ENCODE results near the gene PNMA6A.

DNA sequence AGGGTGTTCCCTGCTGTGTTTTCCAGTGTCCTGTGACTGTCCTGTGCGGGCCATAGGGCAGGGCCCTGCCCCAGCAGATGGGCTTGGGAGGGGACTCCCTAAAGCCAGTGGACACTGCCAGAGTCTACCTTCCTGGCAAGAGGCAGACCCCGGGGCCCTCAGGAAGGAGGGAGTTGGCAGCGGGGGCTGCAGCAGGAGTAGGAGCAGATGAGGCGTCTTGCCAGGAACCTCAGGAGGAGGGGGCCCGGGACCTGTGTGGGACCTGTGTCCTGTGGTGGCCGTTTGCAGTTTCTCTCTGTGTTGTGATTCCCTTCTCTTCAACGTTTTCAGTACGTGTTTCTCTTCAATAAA lies 12.2 kb upstream of the PNMA6A start:
- TF ChIP-seq ZNF484 (CRISPR knock-in tag; IDR thresholded peaks at IDR 0.05; ENCODE audit: borderline replicate concordance, low read depth) (no peak), POLR2AphosphoS5 (IDR thresholded peaks at IDR 0.05; ENCODE audit: low read depth, low read length) (no peak), PHF21A (CRISPR knock-in tag; IDR thresholded peaks at IDR 0.05) (no peak), ZNF446 (CRISPR knock-in tag; IDR thresholded peaks at IDR 0.05) (no peak), EZH2 (conservative IDR thresholded peaks at IDR 0.05; ENCODE audit: low read depth, low read length) (no peak), CENPBD1 (CRISPR knock-in tag; IDR thresholded peaks at IDR 0.05; ENCODE audit: borderline replicate concordance, low read depth) (no peak), ZNF441 (CRISPR knock-in tag; IDR thresholded peaks at IDR 0.05; ENCODE audit: borderline replicate concordance) (no peak), TCF7L2 (IDR thresholded peaks at IDR 0.05; ENCODE audit: low read depth, low read length) (no peak), HMG20A (CRISPR knock-in tag; IDR thresholded peaks at IDR 0.05; ENCODE audit: borderline replicate concordance) (no peak), ARID4A (CRISPR knock-in tag; IDR thresholded peaks at IDR 0.05; ENCODE audit: borderline replicate concordance) (no peak), POLR2A (IDR thresholded peaks at IDR 0.05; ENCODE audit: insufficient read depth in 1 of 2, low read depth in 2 of 2, low read length in 2 of 2) (no peak)
- TF ChIP-seq, protein P1, sequence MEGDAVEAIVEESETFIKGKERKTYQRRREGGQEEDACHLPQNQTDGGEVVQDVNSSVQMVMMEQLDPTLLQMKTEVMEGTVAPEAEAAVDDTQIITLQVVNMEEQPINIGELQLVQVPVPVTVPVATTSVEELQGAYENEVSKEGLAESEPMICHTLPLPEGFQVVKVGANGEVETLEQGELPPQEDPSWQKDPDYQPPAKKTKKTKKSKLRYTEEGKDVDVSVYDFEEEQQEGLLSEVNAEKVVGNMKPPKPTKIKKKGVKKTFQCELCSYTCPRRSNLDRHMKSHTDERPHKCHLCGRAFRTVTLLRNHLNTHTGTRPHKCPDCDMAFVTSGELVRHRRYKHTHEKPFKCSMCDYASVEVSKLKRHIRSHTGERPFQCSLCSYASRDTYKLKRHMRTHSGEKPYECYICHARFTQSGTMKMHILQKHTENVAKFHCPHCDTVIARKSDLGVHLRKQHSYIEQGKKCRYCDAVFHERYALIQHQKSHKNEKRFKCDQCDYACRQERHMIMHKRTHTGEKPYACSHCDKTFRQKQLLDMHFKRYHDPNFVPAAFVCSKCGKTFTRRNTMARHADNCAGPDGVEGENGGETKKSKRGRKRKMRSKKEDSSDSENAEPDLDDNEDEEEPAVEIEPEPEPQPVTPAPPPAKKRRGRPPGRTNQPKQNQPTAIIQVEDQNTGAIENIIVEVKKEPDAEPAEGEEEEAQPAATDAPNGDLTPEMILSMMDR (CRISPR knock-in tag; IDR thresholded peaks at IDR 0.05), result no peak
- TF ChIP-seq, protein P2, sequence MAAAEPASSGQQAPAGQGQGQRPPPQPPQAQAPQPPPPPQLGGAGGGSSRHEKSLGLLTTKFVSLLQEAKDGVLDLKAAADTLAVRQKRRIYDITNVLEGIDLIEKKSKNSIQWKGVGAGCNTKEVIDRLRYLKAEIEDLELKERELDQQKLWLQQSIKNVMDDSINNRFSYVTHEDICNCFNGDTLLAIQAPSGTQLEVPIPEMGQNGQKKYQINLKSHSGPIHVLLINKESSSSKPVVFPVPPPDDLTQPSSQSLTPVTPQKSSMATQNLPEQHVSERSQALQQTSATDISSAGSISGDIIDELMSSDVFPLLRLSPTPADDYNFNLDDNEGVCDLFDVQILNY (CRISPR knock-in tag; conservative IDR thresholded peaks at IDR 0.05), result no peak
- TF ChIP-seq, protein P3, sequence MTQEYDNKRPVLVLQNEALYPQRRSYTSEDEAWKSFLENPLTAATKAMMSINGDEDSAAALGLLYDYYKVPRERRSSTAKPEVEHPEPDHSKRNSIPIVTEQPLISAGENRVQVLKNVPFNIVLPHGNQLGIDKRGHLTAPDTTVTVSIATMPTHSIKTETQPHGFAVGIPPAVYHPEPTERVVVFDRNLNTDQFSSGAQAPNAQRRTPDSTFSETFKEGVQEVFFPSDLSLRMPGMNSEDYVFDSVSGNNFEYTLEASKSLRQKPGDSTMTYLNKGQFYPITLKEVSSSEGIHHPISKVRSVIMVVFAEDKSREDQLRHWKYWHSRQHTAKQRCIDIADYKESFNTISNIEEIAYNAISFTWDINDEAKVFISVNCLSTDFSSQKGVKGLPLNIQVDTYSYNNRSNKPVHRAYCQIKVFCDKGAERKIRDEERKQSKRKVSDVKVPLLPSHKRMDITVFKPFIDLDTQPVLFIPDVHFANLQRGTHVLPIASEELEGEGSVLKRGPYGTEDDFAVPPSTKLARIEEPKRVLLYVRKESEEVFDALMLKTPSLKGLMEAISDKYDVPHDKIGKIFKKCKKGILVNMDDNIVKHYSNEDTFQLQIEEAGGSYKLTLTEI (CRISPR knock-in tag; conservative IDR thresholded peaks at IDR 0.05), result no peak
